ENCODE measurements around the gene ZDHHC5.

DNA sequence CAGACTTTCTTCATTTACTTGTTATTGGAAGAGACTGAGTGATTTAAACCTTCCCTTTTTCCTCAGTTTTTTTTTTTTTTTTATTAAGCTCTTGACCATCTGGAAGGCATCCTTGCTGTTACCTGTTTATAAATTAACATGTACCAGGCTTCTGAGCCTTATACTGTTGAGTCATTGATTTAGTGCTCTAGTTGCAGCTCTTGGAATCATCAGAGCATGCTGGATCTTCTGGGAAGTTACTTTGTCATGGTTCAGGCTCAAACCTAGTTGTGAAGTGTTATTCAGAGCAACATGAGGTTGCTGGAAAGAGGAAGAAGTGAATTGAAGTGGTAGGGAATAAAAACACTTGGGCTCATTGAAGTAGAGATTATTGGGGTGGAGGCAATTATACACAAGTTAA is 6.3 kb downstream of the ZDHHC5 start:
- TF ChIP-seq, protein P1, sequence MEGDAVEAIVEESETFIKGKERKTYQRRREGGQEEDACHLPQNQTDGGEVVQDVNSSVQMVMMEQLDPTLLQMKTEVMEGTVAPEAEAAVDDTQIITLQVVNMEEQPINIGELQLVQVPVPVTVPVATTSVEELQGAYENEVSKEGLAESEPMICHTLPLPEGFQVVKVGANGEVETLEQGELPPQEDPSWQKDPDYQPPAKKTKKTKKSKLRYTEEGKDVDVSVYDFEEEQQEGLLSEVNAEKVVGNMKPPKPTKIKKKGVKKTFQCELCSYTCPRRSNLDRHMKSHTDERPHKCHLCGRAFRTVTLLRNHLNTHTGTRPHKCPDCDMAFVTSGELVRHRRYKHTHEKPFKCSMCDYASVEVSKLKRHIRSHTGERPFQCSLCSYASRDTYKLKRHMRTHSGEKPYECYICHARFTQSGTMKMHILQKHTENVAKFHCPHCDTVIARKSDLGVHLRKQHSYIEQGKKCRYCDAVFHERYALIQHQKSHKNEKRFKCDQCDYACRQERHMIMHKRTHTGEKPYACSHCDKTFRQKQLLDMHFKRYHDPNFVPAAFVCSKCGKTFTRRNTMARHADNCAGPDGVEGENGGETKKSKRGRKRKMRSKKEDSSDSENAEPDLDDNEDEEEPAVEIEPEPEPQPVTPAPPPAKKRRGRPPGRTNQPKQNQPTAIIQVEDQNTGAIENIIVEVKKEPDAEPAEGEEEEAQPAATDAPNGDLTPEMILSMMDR (conservative IDR thresholded peaks at IDR 0.05; ENCODE audit: low read length), result no peak
- no peak for TF ChIP-seq EZH2phosphoT487 (IDR thresholded peaks at IDR 0.05; ENCODE audit: borderline replicate concordance)
